ENCODE measurements around the gene LAMC2. TPM values are rescaled to one million over a fixed set of nuclear protein-coding genes. Genes with fewer than 3 reads are reported as not detected.

LAMC2 gene
- total and polyA plus RNA-seq, 7 experiments from 2014 or later = 0.51 TPM; not detected in 6

DNA sequence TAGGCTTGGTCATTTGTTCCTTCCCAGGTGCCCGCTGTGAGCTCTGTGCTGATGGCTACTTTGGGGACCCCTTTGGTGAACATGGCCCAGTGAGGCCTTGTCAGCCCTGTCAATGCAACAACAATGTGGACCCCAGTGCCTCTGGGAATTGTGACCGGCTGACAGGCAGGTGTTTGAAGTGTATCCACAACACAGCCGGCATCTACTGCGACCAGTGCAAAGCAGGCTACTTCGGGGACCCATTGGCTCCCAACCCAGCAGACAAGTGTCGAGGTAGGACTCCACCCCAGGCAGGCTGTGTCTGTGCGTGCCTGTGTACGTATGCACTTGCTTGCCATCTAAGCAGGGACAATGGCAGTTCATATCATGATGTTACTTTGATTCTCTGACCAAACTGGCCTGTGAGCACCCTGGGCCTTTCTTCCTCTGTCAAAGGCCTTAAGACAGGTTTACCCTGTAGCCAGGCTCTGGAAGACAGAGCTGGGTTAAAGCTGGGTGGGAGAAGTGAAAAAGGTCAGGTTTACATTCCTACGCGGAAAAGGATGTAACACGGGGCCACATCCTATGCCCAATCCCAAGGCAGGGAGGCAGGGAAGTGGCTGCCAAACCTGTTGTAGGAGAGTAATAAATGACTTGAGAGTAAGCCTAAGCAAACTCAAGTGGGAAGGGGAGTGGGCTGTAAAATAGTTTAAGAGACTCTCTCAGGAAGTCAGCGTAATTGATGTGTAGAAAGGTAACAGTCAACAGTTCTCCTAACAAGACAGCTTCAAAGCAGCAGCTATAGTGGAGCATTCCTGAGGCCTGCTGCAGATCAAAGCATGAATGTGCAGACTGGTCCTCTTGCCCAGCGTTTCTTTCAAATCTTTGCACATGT is 42.5 kb downstream of the LAMC2 start:
- CTCF ChIA-PET = interaction anchor here (0.8 kb wide), 2 partner anchors 19 to 70 kb away, joined by 3 read pairs; no protein-coding TSS in a partner anchor
- ATAC-seq = no peak
- H3K4me3 ChIP-seq (ENCODE audit: low read length) = no peak overlapping the region

DNA sequence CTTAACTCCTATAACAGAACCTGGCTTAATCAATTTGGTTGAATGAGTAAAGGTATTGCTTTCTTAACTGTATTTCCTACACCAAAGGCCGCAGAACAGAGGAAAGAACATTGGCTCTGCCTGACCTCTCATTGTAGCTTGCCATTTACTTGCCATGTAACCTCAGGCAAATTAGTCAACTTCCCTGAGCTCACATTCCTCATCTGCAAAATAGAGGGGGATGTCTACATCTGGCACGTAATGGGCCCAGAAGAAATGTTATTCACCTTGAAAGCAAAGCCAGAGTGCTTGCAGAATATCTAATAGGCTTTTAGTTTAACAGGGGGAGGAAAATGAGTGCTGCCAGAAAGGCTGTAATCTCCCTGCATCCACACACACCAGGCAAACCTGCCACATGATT is 44.3 kb downstream of the LAMC2 start:
- Mint-ChIP-seq H3K9me3 (no peaks in the 10 kb centered on the region), H3K4me3 (no peak overlapping the region), H3K36me3 (no peaks in the 10 kb centered on the region), H3K4me1 (peaks cover 0 to 5% (median 0%) of the 10 kb centered on the region in 7 donors), H3K27me3 (peaks cover 0 to 8% (median 0%) of the 10 kb centered on the region in 5 donors), H3K27ac (no peak overlapping the region)
- intact Hi-C loops (cut with micrococcal nuclease) = no loop called here
- no peaks in the 10 kb centered on the region for H3K9me3 ChIP-seq (ENCODE audit: control insufficient read depth in 2 of 3, low read length in 3 of 3)
- no peak overlapping the region for H3K27ac ChIP-seq (ENCODE audit: low read depth, low read length)
- H3K4me3 ChIP-seq (ENCODE audit: low read length) = no peak overlapping the region
- ATAC-seq (no peak), DNase-seq (no peak)
- no peaks in the 10 kb centered on the region for H3K4me1 ChIP-seq (ENCODE audit: control insufficient read depth in 2 of 2, insufficient read depth in 2 of 2, low read length in 2 of 2)
- CTCF ChIA-PET = no interaction called here
- POLR2A ChIA-PET = no interaction called here
- no peaks in the 10 kb centered on the region for H3K36me3 ChIP-seq (ENCODE audit: control insufficient read depth in 2 of 3, insufficient read depth in 3 of 3, low read length in 3 of 3)
- no peaks in the 10 kb centered on the region for H3K27me3 ChIP-seq (ENCODE audit: control insufficient read depth in 2 of 2, insufficient read depth in 2 of 2, low read length in 2 of 2)

More for the DNA sequence above, 42.5 kb downstream of the LAMC2 start:
- intact Hi-C loops (cut with micrococcal nuclease) = loop anchor here (1.0 to 5.0 kb wide), 3 partner anchors 56 to 266 kb away; no protein-coding TSS in a partner anchor
- Mint-ChIP-seq H3K4me1 (peaks cover 0 to 5% (median 0%) of the 10 kb centered on the region in 7 donors), H3K27ac (no peak overlapping the region), H3K36me3 (no peaks in the 10 kb centered on the region), H3K27me3 (peaks cover 0 to 6% (median 0%) of the 10 kb centered on the region in 5 donors), H3K9me3 (no peaks in the 10 kb centered on the region), H3K4me3 (no peak overlapping the region)
- Histone ChIP-seq H3K36me3 (ENCODE audit: control insufficient read depth in 2 of 3, insufficient read depth in 3 of 3, low read length in 3 of 3) (no peaks in the 10 kb centered on the region), H3K9me3 (ENCODE audit: control insufficient read depth in 2 of 3, low read length in 3 of 3) (no peaks in the 10 kb centered on the region), H3K27me3 (ENCODE audit: control insufficient read depth in 2 of 2, insufficient read depth in 2 of 2, low read length in 2 of 2) (no peaks in the 10 kb centered on the region), H3K4me1 (ENCODE audit: control insufficient read depth in 2 of 2, insufficient read depth in 2 of 2, low read length in 2 of 2) (no peaks in the 10 kb centered on the region), H3K27ac (ENCODE audit: low read depth, low read length) (no peak overlapping the region)
- POLR2A ChIA-PET = interaction anchor here (0.6 kb wide), 1 partner anchor 375 kb away, joined by 3 read pairs; no protein-coding TSS in a partner anchor
- no peak for DNase-seq

DNA sequence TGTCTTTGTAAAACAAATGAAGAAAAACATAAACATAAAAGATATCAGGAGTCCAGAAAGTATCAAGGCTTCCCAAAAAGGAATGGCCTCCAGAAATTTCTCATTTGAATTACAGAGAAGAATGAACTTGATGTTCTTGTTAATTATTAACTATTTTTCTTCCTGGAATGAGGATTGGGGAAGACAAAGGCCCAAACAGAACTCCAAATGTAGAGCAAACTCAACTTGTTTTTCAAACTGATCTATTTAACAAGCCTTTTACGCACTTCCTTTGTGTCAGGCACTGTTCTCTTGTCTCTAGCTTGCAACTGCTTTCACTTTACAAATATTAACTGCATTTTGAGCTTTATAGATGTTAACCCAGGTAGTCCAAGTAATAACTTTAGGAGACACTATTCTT is 45.5 kb downstream of the LAMC2 start:
- Mint-ChIP-seq H3K27me3 (peaks cover 0 to 10% (median 0%) of the 10 kb centered on the region in 5 donors), H3K4me1 (peaks cover 0 to 5% (median 0%) of the 10 kb centered on the region in 7 donors), H3K4me3 (no peak overlapping the region), H3K9me3 (no peaks in the 10 kb centered on the region), H3K36me3 (no peaks in the 10 kb centered on the region), H3K27ac (no peak overlapping the region)
- intact Hi-C loops (cut with micrococcal nuclease) = no loop called here
- DNase-seq = no peak
- no peak for ATAC-seq
- Histone ChIP-seq H3K27me3 (ENCODE audit: control insufficient read depth in 2 of 2, insufficient read depth in 2 of 2, low read length in 2 of 2) (no peaks in the 10 kb centered on the region), H3K36me3 (ENCODE audit: control insufficient read depth in 2 of 3, insufficient read depth in 3 of 3, low read length in 3 of 3) (no peaks in the 10 kb centered on the region), H3K4me3 (ENCODE audit: low read length) (no peak overlapping the region), H3K4me1 (ENCODE audit: control insufficient read depth in 2 of 2, insufficient read depth in 2 of 2, low read length in 2 of 2) (no peaks in the 10 kb centered on the region), H3K27ac (ENCODE audit: low read depth, low read length) (no peak overlapping the region), H3K9me3 (ENCODE audit: control insufficient read depth in 2 of 3, low read length in 3 of 3) (no peaks in the 10 kb centered on the region)
- CTCF ChIA-PET = no interaction called here
- POLR2A ChIA-PET = no interaction called here

DNA sequence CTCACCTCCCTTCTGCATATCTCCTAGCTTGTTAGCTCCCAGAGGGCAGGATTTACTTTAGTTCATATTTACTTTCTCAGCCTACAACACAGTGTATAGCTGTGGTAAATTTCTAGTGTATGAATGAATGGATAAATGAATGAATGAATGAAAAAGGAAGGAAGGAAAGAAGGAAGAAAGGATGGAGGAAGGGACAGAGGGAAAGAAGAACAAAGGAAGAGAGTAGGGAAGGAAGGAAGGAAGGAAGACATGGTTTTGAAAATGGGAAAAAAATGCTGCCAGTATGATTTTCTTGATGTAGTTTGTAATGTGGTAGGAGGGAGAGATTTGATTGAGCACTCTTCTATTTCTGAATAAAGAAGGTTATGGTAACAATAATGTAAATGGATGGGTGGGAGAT is 47.0 kb downstream of the LAMC2 start:
- DNase-seq (no peak), ATAC-seq (no peak)
- intact Hi-C loops (cut with micrococcal nuclease) = no loop called here
- ChIA-PET POLR2A (no interaction called here), CTCF (no interaction called here)
- Histone ChIP-seq H3K36me3 (ENCODE audit: control insufficient read depth in 2 of 3, insufficient read depth in 3 of 3, low read length in 3 of 3) (no peaks in the 10 kb centered on the region), H3K4me1 (ENCODE audit: control insufficient read depth in 2 of 2, insufficient read depth in 2 of 2, low read length in 2 of 2) (no peaks in the 10 kb centered on the region), H3K4me3 (ENCODE audit: low read length) (no peak overlapping the region), H3K27ac (ENCODE audit: low read depth, low read length) (no peak overlapping the region), H3K27me3 (ENCODE audit: control insufficient read depth in 2 of 2, insufficient read depth in 2 of 2, low read length in 2 of 2) (no peaks in the 10 kb centered on the region), H3K9me3 (ENCODE audit: control insufficient read depth in 2 of 3, low read length in 3 of 3) (no peaks in the 10 kb centered on the region)
- H3K9me3 Mint-ChIP-seq = no peaks in the 10 kb centered on the region
- H3K4me3 Mint-ChIP-seq = no peak overlapping the region
- H3K27ac Mint-ChIP-seq = peak overlapping the region in 1 of 9 donors; percentile 3
- H3K4me1 Mint-ChIP-seq = no peaks in the 10 kb centered on the region
- no peaks in the 10 kb centered on the region for H3K36me3 Mint-ChIP-seq
- H3K27me3 Mint-ChIP-seq = peaks cover 0 to 4% (median 0%) of the 10 kb centered on the region in 5 donors

DNA sequence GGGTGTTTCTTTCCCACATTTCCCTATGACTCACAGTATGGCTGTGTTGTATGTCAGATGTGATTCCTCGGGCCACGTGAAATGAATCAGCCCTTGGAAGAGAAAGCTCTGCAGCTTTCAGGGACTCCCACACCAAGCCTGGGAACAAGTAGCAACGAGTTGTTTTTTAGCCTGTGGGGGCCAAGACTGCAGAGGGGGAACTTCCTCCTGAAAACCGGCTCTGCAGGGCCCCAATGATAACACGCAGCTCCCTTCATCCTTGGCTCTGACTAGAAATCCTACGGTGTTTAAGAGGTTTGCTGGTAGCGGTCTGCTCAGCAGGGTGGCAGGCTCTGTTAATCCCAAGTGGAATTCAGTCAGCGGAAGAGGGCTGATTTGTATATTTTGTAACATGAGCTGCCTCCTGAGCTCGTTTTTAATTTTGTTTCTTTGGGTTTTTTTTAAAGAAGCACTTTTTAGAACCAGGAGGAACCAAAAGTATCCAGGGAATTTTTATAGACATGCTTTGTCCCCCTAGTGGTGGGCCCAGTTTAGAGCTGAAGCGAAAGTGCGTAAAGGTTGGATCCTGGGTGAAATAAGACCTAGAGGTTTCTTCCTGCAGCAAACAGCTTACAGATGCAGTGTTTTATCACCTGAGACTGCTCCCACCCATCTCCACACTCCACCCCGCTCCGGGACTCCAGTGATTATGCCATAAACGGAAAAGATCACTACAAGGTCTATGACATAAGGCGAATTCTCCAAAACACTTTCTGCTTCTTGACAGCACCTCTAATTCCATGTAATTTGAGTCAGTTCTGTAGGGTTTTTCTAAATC is 48.8 kb downstream of the LAMC2 start:
- H3K27ac Mint-ChIP-seq = no peak overlapping the region
- no peak for DNase-seq
- H3K4me3 Mint-ChIP-seq = no peak overlapping the region
- H3K4me1 ChIP-seq (ENCODE audit: control insufficient read depth in 2 of 2, insufficient read depth in 2 of 2, low read length in 2 of 2) = no peaks in the 10 kb centered on the region
- intact Hi-C loops (cut with micrococcal nuclease) = no loop called here
- H3K9me3 Mint-ChIP-seq = no peaks in the 10 kb centered on the region
- no peak overlapping the region for H3K27ac ChIP-seq (ENCODE audit: low read depth, low read length)
- no peaks in the 10 kb centered on the region for H3K4me1 Mint-ChIP-seq
- no peaks in the 10 kb centered on the region for H3K27me3 ChIP-seq (ENCODE audit: control insufficient read depth in 2 of 2, insufficient read depth in 2 of 2, low read length in 2 of 2)
- ChIA-PET POLR2A (interaction anchor here (0.6 kb wide), 1 partner anchor 129 kb away, joined by 3 read pairs; no protein-coding TSS in a partner anchor), CTCF (no interaction called here)
- no peaks in the 10 kb centered on the region for H3K36me3 Mint-ChIP-seq
- H3K4me3 ChIP-seq (ENCODE audit: low read length) = no peak overlapping the region
- H3K27me3 Mint-ChIP-seq = peaks cover 0 to 4% (median 0%) of the 10 kb centered on the region in 5 donors
- H3K36me3 ChIP-seq (ENCODE audit: control insufficient read depth in 2 of 3, insufficient read depth in 3 of 3, low read length in 3 of 3) = no peaks in the 10 kb centered on the region
- ATAC-seq = no peak
- H3K9me3 ChIP-seq (ENCODE audit: control insufficient read depth in 2 of 3, low read length in 3 of 3) = no peaks in the 10 kb centered on the region

DNA sequence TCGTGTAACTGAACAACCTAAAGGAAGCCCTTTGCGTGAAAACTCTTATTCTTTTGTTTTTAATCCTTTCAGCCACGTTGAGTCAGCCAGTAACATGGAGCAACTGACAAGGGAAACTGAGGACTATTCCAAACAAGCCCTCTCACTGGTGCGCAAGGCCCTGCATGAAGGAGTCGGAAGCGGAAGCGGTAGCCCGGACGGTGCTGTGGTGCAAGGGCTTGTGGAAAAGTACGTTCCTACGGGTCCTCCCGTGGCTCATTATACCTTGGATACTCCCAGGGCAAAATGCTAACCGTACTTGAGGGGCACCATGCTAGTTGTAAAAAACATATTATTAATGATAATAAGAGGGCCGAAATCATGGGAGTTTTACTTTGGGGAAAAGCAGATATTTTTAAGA is 49.4 kb downstream of the LAMC2 start:
- DNase-seq (no peak), ATAC-seq (no peak)
- H3K4me3 ChIP-seq (ENCODE audit: low read length) = no peak overlapping the region
- H3K36me3 ChIP-seq (ENCODE audit: control insufficient read depth in 2 of 3, insufficient read depth in 3 of 3, low read length in 3 of 3) = no peaks in the 10 kb centered on the region
- H3K4me3 Mint-ChIP-seq = no peak overlapping the region
- no peak overlapping the region for H3K27ac Mint-ChIP-seq
- no peaks in the 10 kb centered on the region for H3K27me3 ChIP-seq (ENCODE audit: control insufficient read depth in 2 of 2, insufficient read depth in 2 of 2, low read length in 2 of 2)
- ChIA-PET POLR2A (interaction anchor here (0.6 kb wide), 1 partner anchor 129 kb away, joined by 3 read pairs; no protein-coding TSS in a partner anchor), CTCF (no interaction called here)
- intact Hi-C loops (cut with micrococcal nuclease) = no loop called here
- no peaks in the 10 kb centered on the region for H3K4me1 ChIP-seq (ENCODE audit: control insufficient read depth in 2 of 2, insufficient read depth in 2 of 2, low read length in 2 of 2)
- no peak overlapping the region for H3K27ac ChIP-seq (ENCODE audit: low read depth, low read length)
- no peaks in the 10 kb centered on the region for H3K36me3 Mint-ChIP-seq
- no peaks in the 10 kb centered on the region for H3K9me3 ChIP-seq (ENCODE audit: control insufficient read depth in 2 of 3, low read length in 3 of 3)
- no peaks in the 10 kb centered on the region for H3K9me3 Mint-ChIP-seq
- peaks cover 0 to 9% (median 1%) of the 10 kb centered on the region in 5 donors for H3K27me3 Mint-ChIP-seq
- no peaks in the 10 kb centered on the region for H3K4me1 Mint-ChIP-seq

Measured in naive thymus-derived CD4-positive, alpha-beta T cell (primary cell).